Osteoblast (primary cell): Measurements from ENCODE around the gene ANKRD33B. TPM values are rescaled to one million over a fixed set of nuclear protein-coding genes. Genes with fewer than 3 reads are reported as not detected.

Source experiments
- DNase-seq: peaks from one replicate; pipeline ENCODE4 v3.0.0; 2011; ENCODE audit warnings: low spot score, mixed read lengths; ENCODE audit not compliant: insufficient read length; ENCODE audit errors: missing footprints
- H2AFZ ChIP-seq: 2 replicates; pipeline ENCODE4 v1.6.0; 2011; ENCODE audit warnings: mild to moderate bottlenecking, low read length
- H3K27ac ChIP-seq: 2 replicates; pipeline ENCODE4 v1.5.1; 2011; ENCODE audit warnings: mild to moderate bottlenecking, low read depth, low read length, moderate library complexity
- H3K27me3 ChIP-seq: 2 replicates; pipeline ENCODE4 v1.6.0; 2012; ENCODE audit warnings: mild to moderate bottlenecking, control low read depth, inconsistent platforms, low read length, moderate library complexity; ENCODE audit not compliant: insufficient read depth
- H3K36me3 ChIP-seq: 2 replicates; pipeline ENCODE4 v1.5.1; 2011; ENCODE audit warnings: mild to moderate bottlenecking, low read length, control low read depth, moderate library complexity; ENCODE audit not compliant: insufficient read depth
- H3K4me1 ChIP-seq: 2 replicates; pipeline ENCODE4 v1.5.1; 2011; ENCODE audit warnings: mild to moderate bottlenecking, low read length, control low read depth, moderate library complexity; ENCODE audit not compliant: insufficient read depth
- H3K4me2 ChIP-seq: 2 replicates; pipeline ENCODE4 v1.6.0; 2011; ENCODE audit warnings: mild to moderate bottlenecking, low read length; ENCODE audit not compliant: insufficient read depth
- H3K4me3 ChIP-seq: fragments of 200-600 bp; sonication (generic); 3 replicates; pipeline ENCODE4 v1.5.1; 2012; ENCODE audit warnings: mild to moderate bottlenecking, low read length, inconsistent platforms; ENCODE audit not compliant: insufficient read depth
- H3K79me2 ChIP-seq: 2 replicates; pipeline ENCODE4 v1.6.0; 2012; ENCODE audit warnings: mild to moderate bottlenecking, low read length, control low read depth, inconsistent platforms; ENCODE audit not compliant: insufficient read depth
- H3K9me3 ChIP-seq: 2 replicates; pipeline ENCODE4 v1.5.1; 2011; ENCODE audit warnings: low read depth, low read length, control low read depth
- H4K20me1 ChIP-seq: 2 replicates; pipeline ENCODE4 v1.6.0; 2012; ENCODE audit warnings: mild to moderate bottlenecking, low read length, control low read depth; ENCODE audit not compliant: insufficient read depth
- CTCF ChIP-seq: IDR thresholded peaks from 2 replicates; pipeline ENCODE4 v1.5.1; 2011; ENCODE audit warnings: mild to moderate bottlenecking, low read depth, low read length, moderate library complexity; ENCODE audit errors: extremely low read depth
- total RNA-seq: library from RNA; depleted of rRNA; stranded (reverse); fragments of >200 nt; gene quantifications from 2 replicates; pipeline ENCODE4 v1.2.3, GENCODE V29; 2012

Gene ANKRD33B
- total RNA-seq, 1 donor = 5.1 TPM

DNA sequence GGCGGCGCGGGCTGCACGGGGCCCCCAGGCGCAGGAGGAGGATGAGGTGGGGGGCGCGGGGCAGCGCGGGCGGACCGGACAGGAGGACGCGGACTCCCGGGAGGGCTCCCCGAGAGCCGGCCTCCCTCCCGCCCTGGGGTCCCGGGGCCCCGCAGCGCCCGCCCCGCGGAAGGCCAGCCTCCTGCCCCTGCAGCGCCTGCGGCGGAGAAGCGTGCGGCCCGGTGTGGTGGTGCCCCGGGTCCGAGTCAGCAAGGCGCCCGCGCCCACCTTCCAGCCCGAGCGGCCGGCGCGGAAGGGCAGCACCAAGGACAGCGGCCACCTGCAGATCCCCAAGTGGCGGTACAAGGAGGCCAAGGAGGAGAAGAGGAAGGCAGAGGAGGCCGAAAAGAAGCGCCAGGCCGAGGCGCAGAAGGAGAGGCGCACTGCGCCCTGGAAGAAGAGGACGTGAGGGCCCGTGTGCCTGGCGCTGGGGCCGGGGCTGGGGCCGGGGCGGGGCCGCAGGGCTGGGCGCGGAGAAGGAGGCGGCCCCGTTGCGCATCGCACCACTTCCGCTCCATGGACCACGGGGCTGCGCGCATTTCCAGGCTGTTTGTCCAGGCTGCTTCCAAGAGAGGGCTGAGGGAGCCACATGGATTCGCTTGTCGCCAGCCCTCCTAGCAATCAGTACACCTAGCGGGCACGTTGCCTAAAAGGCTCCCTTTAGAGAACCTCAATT lies 86.0 kb downstream of the ANKRD33B start:
- peaks cover 8% of the 10 kb centered on the region for H4K20me1 ChIP-seq
- H3K27ac ChIP-seq = no peak overlapping the region
- no peaks in the 10 kb centered on the region for H3K9me3 ChIP-seq
- TF ChIP-seq CTCF = no peak
- no peaks in the 10 kb centered on the region for H3K27me3 ChIP-seq
- no peaks in the 10 kb centered on the region for H3K36me3 ChIP-seq
- H3K4me2 ChIP-seq = no peak overlapping the region
- DNase-seq = no peak
- no peak overlapping the region for H3K4me3 ChIP-seq
- H2AFZ ChIP-seq = no peak overlapping the region
- H3K4me1 ChIP-seq = no peaks in the 10 kb centered on the region
- no peaks in the 10 kb centered on the region for H3K79me2 ChIP-seq

GRCh38 chr5:10652151-10652550 lies 88.3 kb downstream of the ANKRD33B start:
- no peak for TF ChIP-seq CTCF
- H3K4me2 ChIP-seq = no peak overlapping the region
- no peak overlapping the region for H3K27ac ChIP-seq
- DNase-seq = no peak
- no peaks in the 10 kb centered on the region for H3K36me3 ChIP-seq
- no peak overlapping the region for H3K4me3 ChIP-seq
- H3K9me3 ChIP-seq = no peaks in the 10 kb centered on the region
- no peak overlapping the region for H2AFZ ChIP-seq
- no peaks in the 10 kb centered on the region for H3K27me3 ChIP-seq
- H4K20me1 ChIP-seq = peaks cover 5% of the 10 kb centered on the region
- no peaks in the 10 kb centered on the region for H3K79me2 ChIP-seq
- no peaks in the 10 kb centered on the region for H3K4me1 ChIP-seq

- H3K36me3 ChIP-seq = no peaks in the 10 kb centered on the region
- no peak for TF ChIP-seq CTCF
- no peaks in the 10 kb centered on the region for H3K27me3 ChIP-seq
Observed at GRCh38 chr5:10652606-10653005, 88.7 kb downstream of the ANKRD33B start.

DNA sequence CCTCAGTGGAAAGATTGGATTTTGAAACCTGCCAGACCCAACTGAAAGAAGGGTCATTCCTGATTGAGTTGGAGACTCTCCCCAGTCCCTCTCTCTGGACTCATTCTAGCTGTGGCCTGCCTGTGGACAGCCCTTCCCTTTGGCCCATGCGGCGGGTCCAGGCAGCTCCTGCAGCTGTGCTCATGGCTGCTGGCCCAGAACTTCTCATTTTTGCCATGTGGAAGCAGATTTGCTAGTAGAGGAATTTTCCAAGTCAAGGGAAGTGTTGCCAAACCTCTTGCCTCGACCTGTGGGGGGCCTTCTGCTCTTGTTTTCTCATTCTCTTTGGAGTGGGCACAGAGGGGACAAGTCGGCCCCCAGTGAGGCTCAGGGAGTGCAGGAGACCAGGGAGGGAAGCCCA lies 89.2 kb downstream of the ANKRD33B start:
- no peaks in the 10 kb centered on the region for H3K36me3 ChIP-seq
- H4K20me1 ChIP-seq = no peaks in the 10 kb centered on the region
- no peaks in the 10 kb centered on the region for H3K79me2 ChIP-seq
- H3K27ac ChIP-seq = no peak overlapping the region
- no peaks in the 10 kb centered on the region for H3K4me1 ChIP-seq
- H2AFZ ChIP-seq = no peak overlapping the region
- H3K27me3 ChIP-seq = no peaks in the 10 kb centered on the region
- H3K9me3 ChIP-seq = no peaks in the 10 kb centered on the region
- no peak for TF ChIP-seq CTCF
- no peak for DNase-seq
- no peak overlapping the region for H3K4me3 ChIP-seq
- H3K4me2 ChIP-seq = no peak overlapping the region

More at GRCh38 chr5:10652606-10653005, 88.7 kb downstream of the ANKRD33B start:
- Histone ChIP-seq H4K20me1 (peaks cover 3% of the 10 kb centered on the region), H3K4me2 (no peak overlapping the region), H2AFZ (no peak overlapping the region), H3K4me1 (no peaks in the 10 kb centered on the region), H3K27ac (no peak overlapping the region), H3K9me3 (no peaks in the 10 kb centered on the region), H3K4me3 (no peak overlapping the region), H3K79me2 (no peaks in the 10 kb centered on the region)
- DNase-seq = no peak
